Measurements from ENCODE around the gene TMTC1. TPM values are rescaled to one million over a fixed set of nuclear protein-coding genes. Genes with fewer than 3 reads are reported as not detected.

Gene TMTC1
- total and polyA plus RNA-seq, 2 donors: 5.4 to 9.3 TPM

DNA sequence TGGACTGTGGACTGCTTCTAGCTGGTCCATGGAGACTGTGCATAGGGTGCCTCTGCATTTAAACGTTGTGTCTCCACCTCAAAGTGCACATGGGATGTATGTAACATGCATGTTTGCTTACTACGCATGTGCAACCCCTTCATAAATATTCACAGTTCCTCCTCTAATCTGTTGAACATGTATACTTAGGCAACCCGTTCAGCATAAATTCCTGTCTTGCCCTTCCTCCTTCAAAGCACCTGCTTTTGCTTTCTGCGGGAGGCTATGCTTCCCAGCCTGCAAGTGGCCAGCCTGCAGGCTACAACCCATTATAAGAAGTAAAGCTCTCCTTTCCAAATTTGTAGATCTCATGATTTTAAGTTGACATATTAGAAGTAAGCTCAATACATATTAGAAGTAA, 253.3 kb downstream of the TMTC1 start:
- H3K36me3 ChIP-seq (ENCODE audit: control insufficient read depth in 2 of 2, insufficient read depth in 2 of 2, low read length in 1 of 2): no peaks in the 10 kb centered on the region
- 93% methylated on average over 4 of the region's 4 CpGs for WGBS
- no peaks in the 10 kb centered on the region for H3K9me3 ChIP-seq (ENCODE audit: control insufficient read depth in 2 of 2, insufficient read depth in 1 of 2, low read length in 1 of 2)
- no peak for DNase-seq (ENCODE audit: low read depth in 6 of 9, low spot score in 9 of 9)
- H3K4me3 ChIP-seq (ENCODE audit: low read length in 2 of 2): no peak overlapping the region
- H3K27me3 ChIP-seq (ENCODE audit: control insufficient read depth in 2 of 2, insufficient read depth in 1 of 2, low read length in 1 of 2): no peaks in the 10 kb centered on the region
- H3K27ac ChIP-seq (ENCODE audit: low read depth in 1 of 2, low read length in 1 of 2): no peak overlapping the region
- H3K4me1 ChIP-seq (ENCODE audit: control insufficient read depth in 2 of 2, insufficient read depth in 2 of 2, low read length in 2 of 2): no peaks in the 10 kb centered on the region

DNA sequence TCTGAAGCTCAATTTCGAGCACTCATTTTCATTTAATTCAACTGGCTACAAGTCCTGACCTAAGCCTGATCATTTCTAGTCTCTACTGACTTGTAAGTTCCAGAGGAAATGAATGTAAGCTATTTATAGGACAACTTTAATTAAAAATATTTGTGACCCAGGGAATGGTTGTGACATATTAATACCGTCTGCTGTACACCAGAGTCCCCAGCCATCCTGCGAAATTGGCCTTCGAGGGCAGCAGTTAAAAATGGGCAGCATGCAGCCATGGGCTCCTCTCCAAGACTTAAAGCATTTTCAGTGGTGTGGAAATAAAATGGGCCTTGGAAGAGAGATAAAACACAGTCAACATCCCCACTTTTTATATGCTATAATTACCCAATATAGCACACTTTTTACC, 255.6 kb downstream of the TMTC1 start:
- H3K4me3 ChIP-seq (ENCODE audit: low read length in 2 of 2): no peak overlapping the region
- H3K27me3 ChIP-seq (ENCODE audit: control insufficient read depth in 2 of 2, insufficient read depth in 1 of 2, low read length in 1 of 2): no peaks in the 10 kb centered on the region
- H3K4me1 ChIP-seq (ENCODE audit: control insufficient read depth in 2 of 2, insufficient read depth in 2 of 2, low read length in 2 of 2): no peaks in the 10 kb centered on the region
- no peak for DNase-seq (ENCODE audit: low read depth in 6 of 9, low spot score in 9 of 9)
- WGBS: 94% methylated on average over 4 of the region's 4 CpGs
- no peak overlapping the region for H3K27ac ChIP-seq (ENCODE audit: low read depth in 1 of 2, low read length in 1 of 2)
- no peaks in the 10 kb centered on the region for H3K9me3 ChIP-seq (ENCODE audit: control insufficient read depth in 2 of 2, insufficient read depth in 1 of 2, low read length in 1 of 2)
- no peaks in the 10 kb centered on the region for H3K36me3 ChIP-seq (ENCODE audit: control insufficient read depth in 2 of 2, insufficient read depth in 2 of 2, low read length in 1 of 2)

DNA sequence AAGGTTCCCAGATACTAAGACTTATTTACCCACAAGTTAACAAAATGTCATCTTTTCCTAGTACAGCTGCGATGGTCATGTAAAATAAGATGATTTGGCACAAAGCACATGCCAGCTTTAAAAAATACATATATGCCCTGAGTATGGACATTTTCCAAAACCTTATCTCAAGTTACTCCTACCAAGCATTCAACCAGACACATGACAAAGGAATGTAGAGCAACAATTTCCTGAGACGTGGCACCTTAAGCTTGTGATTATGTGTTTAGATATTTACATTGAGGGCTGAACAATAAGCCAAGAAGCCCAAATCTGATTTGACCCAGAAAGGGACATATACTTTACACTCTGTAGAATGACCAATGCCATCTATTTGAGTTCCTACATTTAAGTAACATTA, 261.8 kb downstream of the TMTC1 start:
- Histone ChIP-seq H3K27ac (ENCODE audit: low read depth in 1 of 2, low read length in 1 of 2) (no peak overlapping the region), H3K4me1 (ENCODE audit: control insufficient read depth in 2 of 2, insufficient read depth in 2 of 2, low read length in 2 of 2) (no peaks in the 10 kb centered on the region), H3K9me3 (ENCODE audit: control insufficient read depth in 2 of 2, insufficient read depth in 1 of 2, low read length in 1 of 2) (no peaks in the 10 kb centered on the region), H3K36me3 (ENCODE audit: control insufficient read depth in 2 of 2, insufficient read depth in 2 of 2, low read length in 1 of 2) (no peaks in the 10 kb centered on the region), H3K4me3 (ENCODE audit: low read length in 2 of 2) (no peak overlapping the region), H3K27me3 (ENCODE audit: control insufficient read depth in 2 of 2, insufficient read depth in 1 of 2, low read length in 1 of 2) (no peaks in the 10 kb centered on the region)
- no peak for DNase-seq (ENCODE audit: low read depth in 6 of 9, low spot score in 9 of 9)
- WGBS: 94% methylated on average over 2 of the region's 2 CpGs

DNA sequence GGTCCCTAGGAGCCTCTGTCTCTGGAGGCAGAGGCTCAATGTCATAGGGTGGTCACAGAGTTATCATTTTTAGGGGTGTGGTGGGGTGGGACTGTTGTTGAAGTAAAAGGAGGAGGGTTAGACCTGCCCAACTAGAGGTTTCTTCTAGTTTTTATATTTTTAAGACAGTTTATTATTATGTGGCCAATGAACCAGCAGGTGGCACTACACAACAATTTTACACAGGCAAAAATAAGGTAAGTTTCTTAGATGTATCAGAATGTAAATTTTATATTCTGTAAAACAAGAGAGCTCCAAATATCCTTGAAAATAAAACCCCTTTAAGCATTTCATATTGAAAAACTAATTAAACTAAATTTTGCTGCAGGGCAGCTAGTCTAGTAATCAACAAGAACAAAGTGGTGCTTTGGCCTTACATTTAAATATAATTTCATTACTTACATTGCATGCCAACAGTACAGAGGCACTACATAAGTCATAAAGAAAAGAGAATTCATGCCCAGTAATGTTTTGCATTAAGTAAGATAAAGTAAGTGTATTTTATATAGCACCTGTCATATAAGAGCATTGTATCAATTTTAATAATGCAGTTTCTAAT, 264.1 kb downstream of the TMTC1 start:
- no peaks in the 10 kb centered on the region for H3K4me1 ChIP-seq (ENCODE audit: control insufficient read depth in 2 of 2, insufficient read depth in 2 of 2, low read length in 2 of 2)
- no peaks in the 10 kb centered on the region for H3K27me3 ChIP-seq (ENCODE audit: control insufficient read depth in 2 of 2, insufficient read depth in 1 of 2, low read length in 1 of 2)
- H3K9me3 ChIP-seq (ENCODE audit: control insufficient read depth in 2 of 2, insufficient read depth in 1 of 2, low read length in 1 of 2): no peaks in the 10 kb centered on the region
- peak in 7 of 9 donors; percentile 3 to 41 (median 18) for DNase-seq (ENCODE audit: low read depth in 6 of 9, low spot score in 9 of 9)
- no peak overlapping the region for H3K27ac ChIP-seq (ENCODE audit: low read depth in 1 of 2, low read length in 1 of 2)
- no peaks in the 10 kb centered on the region for H3K36me3 ChIP-seq (ENCODE audit: control insufficient read depth in 2 of 2, insufficient read depth in 2 of 2, low read length in 1 of 2)
- H3K4me3 ChIP-seq (ENCODE audit: low read length in 2 of 2): no peak overlapping the region

DNA sequence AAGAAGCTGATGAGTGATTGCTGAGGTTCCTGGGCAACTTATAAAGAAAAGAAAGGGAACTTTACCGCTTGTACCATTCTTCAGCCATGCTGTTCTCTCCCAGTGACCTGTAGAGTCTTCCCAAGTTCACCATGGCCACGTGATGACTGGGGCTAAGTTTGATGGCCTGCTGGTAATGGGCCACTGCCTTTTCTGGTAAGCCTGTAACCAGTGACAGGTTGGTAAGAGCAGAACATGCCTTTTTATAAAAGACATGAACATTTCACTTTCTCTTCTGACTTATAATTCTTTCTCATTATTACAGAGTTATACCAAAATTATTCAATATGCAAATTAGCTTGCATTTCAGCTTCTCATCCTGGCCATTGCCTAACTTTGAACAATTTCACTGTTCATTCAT, 265.3 kb downstream of the TMTC1 start:
- 85% methylated on average over 2 of the region's 2 CpGs for WGBS

DNA sequence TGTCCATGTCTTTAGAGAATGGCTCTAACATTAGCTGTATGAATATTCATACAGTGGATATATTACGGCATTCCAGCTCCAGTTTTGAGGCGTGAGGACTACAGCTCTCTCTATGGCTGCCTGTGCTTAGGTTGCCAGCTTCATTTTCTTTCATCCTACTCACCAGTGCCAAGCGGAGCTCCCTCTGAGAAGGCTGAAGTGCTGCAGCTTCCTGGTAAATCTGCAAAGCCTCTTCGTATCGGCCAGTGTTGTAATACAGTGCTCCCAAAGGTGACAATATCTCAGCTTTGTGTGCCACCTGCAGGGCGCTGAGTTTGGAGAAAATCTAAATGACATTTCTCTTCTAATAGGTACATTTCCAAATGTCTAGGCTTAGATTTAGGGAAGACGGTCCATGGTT, 266.5 kb downstream of the TMTC1 start:
- Histone ChIP-seq H3K4me1 (ENCODE audit: control insufficient read depth in 2 of 2, insufficient read depth in 2 of 2, low read length in 2 of 2) (no peaks in the 10 kb centered on the region), H3K36me3 (ENCODE audit: control insufficient read depth in 2 of 2, insufficient read depth in 2 of 2, low read length in 1 of 2) (no peaks in the 10 kb centered on the region), H3K27ac (ENCODE audit: low read depth in 1 of 2, low read length in 1 of 2) (no peak overlapping the region), H3K9me3 (ENCODE audit: control insufficient read depth in 2 of 2, insufficient read depth in 1 of 2, low read length in 1 of 2) (no peaks in the 10 kb centered on the region), H3K27me3 (ENCODE audit: control insufficient read depth in 2 of 2, insufficient read depth in 1 of 2, low read length in 1 of 2) (no peaks in the 10 kb centered on the region), H3K4me3 (ENCODE audit: low read length in 2 of 2) (no peak overlapping the region)
- no peak for DNase-seq (ENCODE audit: low read depth in 6 of 9, low spot score in 9 of 9)
- 88% methylated on average over 7 of the region's 7 CpGs for WGBS

More for the DNA sequence above, 265.3 kb downstream of the TMTC1 start:
- Histone ChIP-seq H3K4me3 (ENCODE audit: low read length in 2 of 2) (no peak overlapping the region), H3K27ac (ENCODE audit: low read depth in 1 of 2, low read length in 1 of 2) (no peak overlapping the region), H3K4me1 (ENCODE audit: control insufficient read depth in 2 of 2, insufficient read depth in 2 of 2, low read length in 2 of 2) (no peaks in the 10 kb centered on the region), H3K27me3 (ENCODE audit: control insufficient read depth in 2 of 2, insufficient read depth in 1 of 2, low read length in 1 of 2) (no peaks in the 10 kb centered on the region), H3K9me3 (ENCODE audit: control insufficient read depth in 2 of 2, insufficient read depth in 1 of 2, low read length in 1 of 2) (no peaks in the 10 kb centered on the region), H3K36me3 (ENCODE audit: control insufficient read depth in 2 of 2, insufficient read depth in 2 of 2, low read length in 1 of 2) (no peaks in the 10 kb centered on the region)
- no peak for DNase-seq (ENCODE audit: low read depth in 6 of 9, low spot score in 9 of 9)

DNA sequence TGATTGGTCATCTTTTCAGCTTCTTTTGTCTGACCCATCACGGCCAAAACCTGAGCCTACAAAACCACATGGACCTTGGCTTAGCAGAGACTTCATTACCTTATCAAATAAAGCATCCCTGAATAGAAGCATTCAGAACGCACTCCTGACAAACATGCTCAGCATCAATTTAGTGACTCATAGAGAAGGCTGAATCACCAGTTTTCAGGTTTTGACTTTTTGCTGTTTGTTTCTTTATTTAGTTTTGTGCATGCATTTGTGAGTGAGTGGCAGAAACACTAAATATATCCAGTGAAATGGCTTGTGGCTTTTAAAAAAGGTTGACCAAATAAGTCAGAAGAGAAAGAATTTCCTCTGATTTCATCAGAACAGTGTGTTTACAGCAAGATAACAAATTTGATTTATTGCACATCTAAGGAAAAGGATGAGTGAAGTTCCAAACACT, 267.3 kb downstream of the TMTC1 start:
- WGBS: 85% methylated on average over 2 of the region's 2 CpGs
- Histone ChIP-seq H3K4me1 (ENCODE audit: control insufficient read depth in 2 of 2, insufficient read depth in 2 of 2, low read length in 2 of 2) (no peaks in the 10 kb centered on the region), H3K27ac (ENCODE audit: low read depth in 1 of 2, low read length in 1 of 2) (no peak overlapping the region), H3K27me3 (ENCODE audit: control insufficient read depth in 2 of 2, insufficient read depth in 1 of 2, low read length in 1 of 2) (no peaks in the 10 kb centered on the region), H3K4me3 (ENCODE audit: low read length in 2 of 2) (no peak overlapping the region), H3K9me3 (ENCODE audit: control insufficient read depth in 2 of 2, insufficient read depth in 1 of 2, low read length in 1 of 2) (no peaks in the 10 kb centered on the region), H3K36me3 (ENCODE audit: control insufficient read depth in 2 of 2, insufficient read depth in 2 of 2, low read length in 1 of 2) (no peaks in the 10 kb centered on the region)
- no peak for DNase-seq (ENCODE audit: low read depth in 6 of 9, low spot score in 9 of 9)

DNA sequence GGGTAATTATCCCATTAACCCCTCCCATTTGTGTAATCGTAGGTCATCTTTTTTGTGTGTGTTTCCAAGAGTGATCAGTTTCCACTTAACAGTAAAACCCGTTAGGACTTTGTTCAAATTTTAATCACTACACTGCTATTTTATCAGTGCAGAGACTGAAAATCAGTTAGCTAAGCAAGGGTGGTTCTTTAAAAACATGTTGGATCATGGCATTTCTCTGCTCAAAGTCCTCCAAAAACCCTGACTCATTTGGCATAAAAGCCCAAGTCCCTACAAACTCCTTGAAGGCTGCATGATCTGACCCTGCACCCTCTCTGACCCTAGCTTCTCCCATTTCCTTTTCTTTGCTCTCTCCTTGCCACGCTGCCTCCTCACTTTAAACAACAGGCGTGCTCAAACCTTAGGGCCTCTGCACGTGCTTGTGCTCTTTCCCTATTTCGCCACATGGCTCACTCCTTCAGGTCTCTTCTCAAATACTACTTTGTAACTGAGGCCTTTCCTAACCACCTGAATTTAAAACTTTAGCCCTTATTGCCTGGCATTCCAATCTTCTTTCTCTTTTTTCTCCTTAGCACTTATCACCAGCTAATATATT, 273.1 kb downstream of the TMTC1 start:
- Histone ChIP-seq H3K36me3 (ENCODE audit: control insufficient read depth in 2 of 2, insufficient read depth in 2 of 2, low read length in 1 of 2) (no peaks in the 10 kb centered on the region), H3K9me3 (ENCODE audit: control insufficient read depth in 2 of 2, insufficient read depth in 1 of 2, low read length in 1 of 2) (no peaks in the 10 kb centered on the region), H3K27ac (ENCODE audit: low read depth in 1 of 2, low read length in 1 of 2) (no peak overlapping the region), H3K4me1 (ENCODE audit: control insufficient read depth in 2 of 2, insufficient read depth in 2 of 2, low read length in 2 of 2) (no peaks in the 10 kb centered on the region), H3K27me3 (ENCODE audit: control insufficient read depth in 2 of 2, insufficient read depth in 1 of 2, low read length in 1 of 2) (no peaks in the 10 kb centered on the region), H3K4me3 (ENCODE audit: low read length in 2 of 2) (no peak overlapping the region)
- DNase-seq (ENCODE audit: low read depth in 6 of 9, low spot score in 9 of 9): no peak
- 87% methylated on average over 6 of the region's 6 CpGs for WGBS

DNA sequence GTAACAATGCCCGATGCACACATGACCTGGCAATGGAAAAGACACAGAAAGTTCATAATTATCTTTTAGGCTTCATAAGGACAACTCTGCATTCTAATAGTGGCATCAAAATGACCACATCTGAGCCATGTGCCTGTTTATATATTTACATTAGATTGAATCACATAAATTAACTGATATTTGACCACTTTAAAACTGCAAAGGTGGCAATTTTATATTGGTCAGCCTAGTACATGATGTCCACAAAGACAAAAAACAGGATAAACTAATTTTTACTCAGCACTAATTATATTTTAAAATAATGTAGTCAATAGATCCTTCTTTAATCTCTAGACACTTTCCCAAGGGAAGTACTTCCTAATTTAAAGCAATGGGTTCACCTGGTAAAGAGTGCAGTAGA, 274.2 kb downstream of the TMTC1 start:
- no peak for DNase-seq (ENCODE audit: low read depth in 6 of 9, low spot score in 9 of 9)
- Histone ChIP-seq H3K4me3 (ENCODE audit: low read length in 2 of 2) (no peak overlapping the region), H3K9me3 (ENCODE audit: control insufficient read depth in 2 of 2, insufficient read depth in 1 of 2, low read length in 1 of 2) (no peaks in the 10 kb centered on the region), H3K4me1 (ENCODE audit: control insufficient read depth in 2 of 2, insufficient read depth in 2 of 2, low read length in 2 of 2) (no peaks in the 10 kb centered on the region), H3K36me3 (ENCODE audit: control insufficient read depth in 2 of 2, insufficient read depth in 2 of 2, low read length in 1 of 2) (no peaks in the 10 kb centered on the region), H3K27ac (ENCODE audit: low read depth in 1 of 2, low read length in 1 of 2) (no peak overlapping the region), H3K27me3 (ENCODE audit: control insufficient read depth in 2 of 2, insufficient read depth in 1 of 2, low read length in 1 of 2) (no peaks in the 10 kb centered on the region)
- 95% methylated on average over 1 of the region's 1 CpG for WGBS
